ENCODE measurements around the gene SH3RF3. TPM values are rescaled to one million over a fixed set of nuclear protein-coding genes. Genes with fewer than 3 reads are reported as not detected.

The SH3RF3 gene
- total RNA-seq, 1 experiment from 2014 or later, result 0.32 TPM

GRCh38 chr2:109288544-109289368 is 159.8 kb downstream of the SH3RF3 start:
- in situ Hi-C loops (cut with HindIII; ENCODE audit: low pct_unique_long_range_greater_than_20kb, low sequenced_read_pairs), result no loop called here
- no peak for DNase-seq (ENCODE audit: low read depth, low spot score)

GRCh38 chr2:109289504-109290222 is 160.7 kb downstream of the SH3RF3 start:
- in situ Hi-C loops (cut with HindIII; ENCODE audit: low pct_unique_long_range_greater_than_20kb, low sequenced_read_pairs), result no loop called here

GRCh38 chr2:109290887-109291643 is 162.1 kb downstream of the SH3RF3 start:
- in situ Hi-C loops (cut with HindIII; ENCODE audit: low pct_unique_long_range_greater_than_20kb, low sequenced_read_pairs), result no loop called here
- no peak for DNase-seq (ENCODE audit: low read depth, low spot score)

More at GRCh38 chr2:109289504-109290222, 160.7 kb downstream of the SH3RF3 start:
- DNase-seq (ENCODE audit: low read depth, low spot score), result no peak

GRCh38 chr2:109292386-109292785 is 163.4 kb downstream of the SH3RF3 start:
- no peak for DNase-seq (ENCODE audit: low read depth, low spot score)
- in situ Hi-C loops (cut with HindIII; ENCODE audit: low pct_unique_long_range_greater_than_20kb, low sequenced_read_pairs), result no loop called here

- no peak for DNase-seq (ENCODE audit: low read depth, low spot score)
- in situ Hi-C loops (cut with HindIII; ENCODE audit: low pct_unique_long_range_greater_than_20kb, low sequenced_read_pairs), result no loop called here
These were observed 164.7 kb downstream of the SH3RF3 start for GRCh38 chr2:109293663-109294062.

GRCh38 chr2:109294523-109294922 is 165.5 kb downstream of the SH3RF3 start:
- in situ Hi-C loops (cut with HindIII; ENCODE audit: low pct_unique_long_range_greater_than_20kb, low sequenced_read_pairs), result no loop called here
- no peak for DNase-seq (ENCODE audit: low read depth, low spot score)

- in situ Hi-C loops (cut with HindIII; ENCODE audit: low pct_unique_long_range_greater_than_20kb, low sequenced_read_pairs), result no loop called here
- no peak for DNase-seq (ENCODE audit: low read depth, low spot score)
These were observed 166.2 kb downstream of the SH3RF3 start for GRCh38 chr2:109295070-109295780.

GRCh38 chr2:109295781-109296117 is 166.7 kb downstream of the SH3RF3 start:
- DNase-seq (ENCODE audit: low read depth, low spot score), result no peak
- in situ Hi-C loops (cut with HindIII; ENCODE audit: low pct_unique_long_range_greater_than_20kb, low sequenced_read_pairs), result no loop called here

GRCh38 chr2:109297566-109298490 is 168.8 kb downstream of the SH3RF3 start:
- in situ Hi-C loops (cut with HindIII; ENCODE audit: low pct_unique_long_range_greater_than_20kb, low sequenced_read_pairs), result no loop called here

GRCh38 chr2:109298851-109299250 is 169.8 kb downstream of the SH3RF3 start:
- in situ Hi-C loops (cut with HindIII; ENCODE audit: low pct_unique_long_range_greater_than_20kb, low sequenced_read_pairs), result no loop called here
- DNase-seq (ENCODE audit: low read depth, low spot score), result no peak

More at GRCh38 chr2:109297566-109298490, 168.8 kb downstream of the SH3RF3 start:
- no peak for DNase-seq (ENCODE audit: low read depth, low spot score)

- in situ Hi-C loops (cut with HindIII; ENCODE audit: low pct_unique_long_range_greater_than_20kb, low sequenced_read_pairs), result no loop called here
- DNase-seq (ENCODE audit: low read depth, low spot score), result no peak
These were observed 170.5 kb downstream of the SH3RF3 start for GRCh38 chr2:109299536-109299935.

GRCh38 chr2:109300582-109300981 is 171.6 kb downstream of the SH3RF3 start:
- no peak for DNase-seq (ENCODE audit: low read depth, low spot score)
- in situ Hi-C loops (cut with HindIII; ENCODE audit: low pct_unique_long_range_greater_than_20kb, low sequenced_read_pairs), result no loop called here

GRCh38 chr2:109301746-109302145 is 172.7 kb downstream of the SH3RF3 start:
- in situ Hi-C loops (cut with HindIII; ENCODE audit: low pct_unique_long_range_greater_than_20kb, low sequenced_read_pairs), result no loop called here
- DNase-seq (ENCODE audit: low read depth, low spot score), result no peak

GRCh38 chr2:109302319-109302718 is 173.3 kb downstream of the SH3RF3 start:
- in situ Hi-C loops (cut with HindIII; ENCODE audit: low pct_unique_long_range_greater_than_20kb, low sequenced_read_pairs), result no loop called here
- no peak for DNase-seq (ENCODE audit: low read depth, low spot score)

- no peak for DNase-seq (ENCODE audit: low read depth, low spot score)
- in situ Hi-C loops (cut with HindIII; ENCODE audit: low pct_unique_long_range_greater_than_20kb, low sequenced_read_pairs), result no loop called here
These were observed 175.2 kb downstream of the SH3RF3 start for GRCh38 chr2:109304242-109304641.

- in situ Hi-C loops (cut with HindIII; ENCODE audit: low pct_unique_long_range_greater_than_20kb, low sequenced_read_pairs), result no loop called here
- no peak for DNase-seq (ENCODE audit: low read depth, low spot score)
These were observed 175.9 kb downstream of the SH3RF3 start for GRCh38 chr2:109304731-109305470.

Data from SK-MEL-5 (cell line).